Motor neuron (in vitro differentiated cells): ENCODE measurements around the gene SUPT16H. TPM values are rescaled to one million over a fixed set of nuclear protein-coding genes. Genes with fewer than 3 reads are reported as not detected.
A peak's percentile ranks its signal among the peaks of the same experiment; 100 is the strongest.

Experiments used
- ATAC-seq, 8 experiments: fragments of 200-7000 bp; cut with Tn5 transposase; replicated peaks in 6 of 8; 2 replicates each; pipeline ENCODE4 v1.8.0; 2021; ENCODE audit warnings: mild to moderate bottlenecking in 8 of 8, moderate library complexity in 8 of 8
- H3K27ac ChIP-seq, 2 donors: fragments of 250-450 bp; sonication (Bioruptor Pico); 2 replicates each; pipeline ENCODE4 v1.9.0; 2021; ENCODE audit warnings: antibody characterized with exemption in 2 of 2, mild to moderate bottlenecking in 2 of 2, moderate library complexity in 1 of 2
- H3K4me1 ChIP-seq, 2 donors: fragments of 250-450 bp; sonication (Bioruptor Pico); replicated peaks in 1 of 2; 2 replicates each; pipeline ENCODE4 v1.6.1; 2021; ENCODE audit warnings: antibody characterized with exemption in 2 of 2, mild to moderate bottlenecking in 2 of 2, moderate library complexity in 1 of 2
- H3K4me3 ChIP-seq, 5 donors: fragments of 250-450 bp; sonication (Bioruptor Pico); 2 replicates each; pipeline ENCODE4 v1.9.0; 2021; ENCODE audit warnings: antibody characterized with exemption in 5 of 5, mild to moderate bottlenecking in 5 of 5, moderate library complexity in 4 of 5
- WGBS, 10 experiments: fragments of 450-650 bp; shearing (Covaris generic); methylation state at CpG; one replicate each; pipeline ENCODE4 v1.0.0; 2022; 5-methylcytosine and 5-hydroxymethylcytosine counted together
- in situ Hi-C, 9 experiments: fragments of 400-800 bp; cut with MboI; loops; one replicate each; pipeline ENCODE4 v1.15.0; 2021; ENCODE audit warnings: low sequenced_read_pairs in 9 of 9, low pct_unique_long_range_greater_than_20kb in 2 of 9; ENCODE audit not compliant: unreplicated experiment in 9 of 9
- total RNA-seq, 8 experiments: library from RNA; unstranded; fragments of 300-600 nt; gene quantifications; 2 replicates each; pipeline versions ENCODE4 v1.2.3 to v1.2.4, GENCODE V29; 2022

Gene SUPT16H
- total RNA-seq, 8 experiments from 2014 or later = 67.9 to 155 (median 81.9) TPM

DNA sequence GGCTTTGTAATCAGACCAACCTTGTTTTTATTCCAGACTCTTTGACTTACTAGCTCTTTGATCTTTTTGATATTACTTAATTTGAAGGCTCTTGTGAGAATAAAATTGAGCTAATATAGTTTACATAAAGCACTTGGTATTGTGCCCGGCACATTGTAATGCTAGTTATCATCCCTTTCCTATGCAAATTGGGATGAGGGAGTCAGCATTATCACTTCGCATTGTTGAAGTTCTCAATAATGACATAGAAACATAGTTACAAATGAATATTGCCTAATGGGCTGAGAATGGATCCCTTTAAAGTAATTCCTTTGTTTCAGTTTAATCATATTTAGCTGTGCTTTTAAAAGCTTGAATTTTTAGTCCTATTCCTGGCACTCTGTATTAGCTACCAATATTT is 36.6 kb downstream of the SUPT16H start:
- Histone ChIP-seq H3K27ac (no peak overlapping the region), H3K4me3 (no peak overlapping the region), H3K4me1 (no peaks in the 10 kb centered on the region)
- in situ Hi-C loops = no loop called here
- peak in 3 of 8 experiments; percentile 28 to 84 (median 79) for ATAC-seq
- 0 to 71% (median 19%) methylated on average over 1 to 2 of the region's 2 CpGs; no CpG with 5 or more reads in 2 of the 10 experiments for WGBS, 10 experiments

DNA sequence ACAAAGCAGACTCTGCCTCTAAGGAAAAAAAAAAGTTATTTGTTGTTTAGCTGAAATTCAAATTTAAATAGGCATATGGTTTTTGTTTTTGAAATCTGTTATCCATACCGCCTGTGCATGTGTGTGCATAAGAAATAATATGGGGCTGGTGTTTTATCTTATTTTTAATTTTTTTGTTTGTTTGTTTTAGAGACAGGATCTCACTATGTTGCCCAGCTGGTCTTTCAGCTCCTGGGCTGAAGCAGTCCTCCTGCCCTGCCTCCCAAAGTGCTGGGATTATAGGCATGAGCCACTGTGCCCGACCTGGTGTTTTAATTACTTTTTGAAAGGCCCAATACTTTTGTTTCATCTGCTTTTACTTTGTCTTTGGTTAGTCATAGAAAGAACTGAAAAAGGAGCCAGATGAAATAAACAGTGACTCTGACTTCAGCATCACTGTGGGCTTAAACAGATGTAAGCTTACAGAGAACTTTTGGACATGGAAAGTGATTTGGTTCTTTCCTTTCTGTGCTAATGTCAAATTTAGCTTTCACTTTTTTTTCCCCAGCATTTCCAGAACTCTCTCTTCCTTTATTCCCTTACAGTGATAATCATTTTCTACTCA is 37.2 kb downstream of the SUPT16H start:
- ATAC-seq = peak in 3 of 8 experiments; percentile 23 to 41 (median 40)
- no peak overlapping the region for H3K27ac ChIP-seq
- no peak overlapping the region for H3K4me3 ChIP-seq
- no peaks in the 10 kb centered on the region for H3K4me1 ChIP-seq
- in situ Hi-C loops = no loop called here
- WGBS, 10 experiments = 0 to 100% (median 58%) methylated on average over 1 to 2 of the region's 2 CpGs; no CpG with 5 or more reads in 1 of the 10 experiments

DNA sequence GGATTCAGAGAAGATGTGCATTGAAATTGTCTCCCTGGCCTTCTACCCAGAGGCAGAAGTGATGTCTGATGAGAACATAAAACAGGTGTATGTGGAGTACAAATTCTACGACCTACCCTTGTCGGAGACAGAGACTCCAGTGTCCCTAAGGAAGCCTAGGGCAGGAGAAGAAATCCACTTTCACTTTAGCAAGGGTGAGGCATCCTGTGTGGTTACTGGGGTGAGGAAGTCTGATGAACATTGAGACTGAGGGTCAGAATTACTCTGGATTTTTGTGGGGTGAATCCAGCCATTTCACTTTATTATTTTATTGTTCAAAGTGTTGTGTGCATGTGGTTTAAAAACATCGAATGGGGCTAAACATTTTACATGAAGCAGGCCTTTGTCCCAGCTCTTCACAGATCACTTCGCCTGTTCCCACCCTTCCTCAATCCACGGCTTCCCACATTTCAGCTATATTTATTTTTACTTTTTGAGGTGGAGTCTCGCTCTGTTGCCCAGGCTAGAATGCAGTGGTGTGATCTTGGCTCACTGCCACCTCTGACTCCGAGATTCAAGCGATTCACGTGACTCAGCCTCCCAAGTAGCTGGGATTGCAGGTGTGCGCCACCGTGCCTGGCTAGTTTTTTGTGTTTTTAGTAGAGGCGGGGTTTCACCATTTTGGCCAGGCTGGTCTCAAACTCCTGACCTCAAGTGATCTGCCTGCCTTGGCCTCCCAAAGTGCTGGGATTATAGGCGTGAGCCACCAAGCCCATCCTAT is 40.6 kb downstream of the SUPT16H start:
- 36 to 100% (median 93%) methylated on average over 1 to 13 of the region's 13 CpGs; no CpG with 5 or more reads in 1 of the 10 experiments for WGBS, 10 experiments

GRCh38 chr14:21334202-21334906 is 49.5 kb downstream of the SUPT16H start:
- 43 to 100% (median 82%) methylated on average over 2 to 8 of the region's 9 CpGs; no CpG with 5 or more reads in 2 of the 10 experiments for WGBS, 10 experiments

More for the DNA sequence above, 40.6 kb downstream of the SUPT16H start:
- no peak overlapping the region for H3K27ac ChIP-seq
- H3K4me1 ChIP-seq = no peaks in the 10 kb centered on the region
- no peak overlapping the region for H3K4me3 ChIP-seq
- no peak for ATAC-seq
- in situ Hi-C loops = no loop called here

GRCh38 chr14:21332950-21333349 is 50.9 kb downstream of the SUPT16H start:
- no peak for ATAC-seq
- Histone ChIP-seq H3K27ac (no peak overlapping the region), H3K4me1 (no peaks in the 10 kb centered on the region), H3K4me3 (no peak overlapping the region)
- WGBS, 10 experiments = 11 to 100% (median 73%) methylated on average over 1 to 2 of the region's 2 CpGs; no CpG with 5 or more reads in 3 of the 10 experiments
- in situ Hi-C loops = no loop called here

More at GRCh38 chr14:21334202-21334906, 49.5 kb downstream of the SUPT16H start:
- Histone ChIP-seq H3K4me1 (no peaks in the 10 kb centered on the region), H3K4me3 (no peak overlapping the region), H3K27ac (no peak overlapping the region)
- ATAC-seq = no peak
- in situ Hi-C loops = no loop called here

GRCh38 chr14:21326972-21327371 is 56.8 kb downstream of the SUPT16H start:
- peak in 2 of 8 experiments; percentile 39 to 64 for ATAC-seq
- in situ Hi-C loops = no loop called here
- H3K4me1 ChIP-seq = no peaks in the 10 kb centered on the region
- WGBS, 10 experiments = 0 to 100% (median 77%) methylated on average over 1 of the region's 1 CpG; no CpG with 5 or more reads in 4 of the 10 experiments
- no peak overlapping the region for H3K27ac ChIP-seq
- H3K4me3 ChIP-seq = no peak overlapping the region

DNA sequence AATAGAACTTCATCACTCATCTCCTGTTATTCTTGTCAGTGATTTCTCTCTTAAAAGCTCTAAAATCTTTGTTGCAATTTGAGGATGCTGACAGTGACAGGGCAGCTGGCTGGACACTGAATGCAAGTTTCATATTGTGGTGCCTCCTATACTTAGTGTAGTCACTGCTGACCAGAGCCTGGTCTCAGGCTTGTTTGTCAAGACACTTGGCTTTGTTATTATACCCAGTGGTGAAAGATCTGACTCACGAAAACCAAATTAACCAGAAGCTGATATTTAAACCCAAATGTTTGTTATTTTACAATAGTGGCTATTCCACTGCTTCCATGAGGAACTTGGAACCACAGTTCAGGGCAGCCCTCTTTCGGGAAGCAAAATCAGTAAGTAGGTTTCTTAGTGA is 61.1 kb downstream of the SUPT16H start:
- in situ Hi-C loops = no loop called here
- no peak for ATAC-seq
- WGBS, 10 experiments = 0 to 79% (median 46%) methylated on average over 1 to 2 of the region's 2 CpGs; no CpG with 5 or more reads in 4 of the 10 experiments
- no peaks in the 10 kb centered on the region for H3K4me1 ChIP-seq
- H3K27ac ChIP-seq = no peak overlapping the region
- no peak overlapping the region for H3K4me3 ChIP-seq

DNA sequence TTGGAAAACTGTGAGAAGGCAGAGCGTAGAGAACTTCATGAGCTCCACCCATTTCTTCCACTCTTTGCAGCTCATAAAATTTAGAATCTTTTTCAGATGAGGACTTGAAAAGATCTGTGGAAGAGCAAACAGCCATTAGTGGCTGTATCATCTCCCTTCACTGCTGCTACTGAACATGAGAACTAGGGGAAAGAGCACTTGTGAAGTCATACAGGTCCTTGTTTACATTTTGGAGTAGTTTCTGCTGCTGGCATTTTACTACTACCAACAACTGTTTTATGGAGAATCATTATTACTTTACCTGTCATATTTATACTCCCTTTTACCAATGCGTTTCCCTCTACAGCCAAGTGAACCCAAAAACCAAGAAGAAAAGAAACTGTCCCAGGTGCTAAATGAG is 62.9 kb downstream of the SUPT16H start:
- no peak overlapping the region for H3K4me3 ChIP-seq
- no peaks in the 10 kb centered on the region for H3K4me1 ChIP-seq
- no peak overlapping the region for H3K27ac ChIP-seq
- ATAC-seq = no peak
- WGBS, 10 experiments = 63 to 100% (median 86%) methylated on average over 1 to 2 of the region's 2 CpGs; no CpG with 5 or more reads in 1 of the 10 experiments
- in situ Hi-C loops = no loop called here

DNA sequence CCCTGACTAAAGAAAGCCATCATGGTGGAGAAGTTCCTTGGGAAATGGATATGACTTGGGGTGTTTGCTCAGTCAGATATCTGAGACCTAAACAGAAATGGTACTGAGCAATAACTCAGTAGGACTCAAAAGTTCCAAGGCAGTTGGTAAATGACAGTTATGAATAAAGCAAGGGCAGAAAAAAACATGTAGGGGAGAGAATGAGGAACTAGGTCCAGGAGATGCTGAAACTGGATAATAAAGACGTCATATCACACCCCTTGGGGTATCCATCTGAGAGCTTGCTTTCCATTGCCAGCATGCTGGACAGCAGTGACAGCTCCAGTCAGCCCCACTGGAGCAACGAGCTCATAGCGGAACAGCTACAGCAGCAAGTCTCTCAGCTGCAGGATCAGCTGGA is 66.4 kb downstream of the SUPT16H start:
- no peak for ATAC-seq
- no peak overlapping the region for H3K27ac ChIP-seq
- in situ Hi-C loops = no loop called here
- H3K4me3 ChIP-seq = no peak overlapping the region
- WGBS, 10 experiments = 0 to 100% (median 56%) methylated on average over 1 to 3 of the region's 3 CpGs; no CpG with 5 or more reads in 2 of the 10 experiments
- no peaks in the 10 kb centered on the region for H3K4me1 ChIP-seq

- Histone ChIP-seq H3K4me3 (no peak overlapping the region), H3K27ac (no peak overlapping the region), H3K4me1 (peaks cover 0 to 3% of the 10 kb centered on the region in 2 donors)
- in situ Hi-C loops = no loop called here
- WGBS, 10 experiments = 72 to 100% (median 93%) methylated on average over 2 to 11 of the region's 12 CpGs
- no peak for ATAC-seq
These were observed 70.3 kb downstream of the SUPT16H start for GRCh38 chr14:21313512-21313911.

DNA sequence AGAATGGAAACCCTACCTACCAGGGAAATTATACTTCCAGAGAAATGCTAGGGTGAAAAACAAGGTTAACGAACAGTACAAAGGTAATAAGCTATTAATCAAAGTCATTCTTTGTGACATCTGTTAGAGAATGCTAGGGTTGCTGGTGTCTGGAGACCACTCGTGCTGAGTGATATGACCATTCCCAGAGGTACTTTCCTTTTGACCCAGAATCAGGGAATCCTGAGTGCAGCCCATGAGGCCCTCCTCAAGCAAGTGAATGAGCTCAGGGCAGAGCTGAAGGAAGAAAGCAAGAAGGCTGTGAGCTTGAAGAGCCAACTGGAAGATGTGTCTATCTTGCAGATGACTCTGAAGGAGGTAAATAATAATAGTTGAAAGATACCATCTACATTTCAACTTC is 72.2 kb downstream of the SUPT16H start:
- Histone ChIP-seq H3K27ac (no peak overlapping the region), H3K4me3 (no peak overlapping the region), H3K4me1 (peaks cover 6 to 11% of the 10 kb centered on the region in 2 donors)
- no peak for ATAC-seq
- in situ Hi-C loops = no loop called here
- 0 to 100% (median 80%) methylated on average over 1 to 2 of the region's 2 CpGs; no CpG with 5 or more reads in 2 of the 10 experiments for WGBS, 10 experiments

DNA sequence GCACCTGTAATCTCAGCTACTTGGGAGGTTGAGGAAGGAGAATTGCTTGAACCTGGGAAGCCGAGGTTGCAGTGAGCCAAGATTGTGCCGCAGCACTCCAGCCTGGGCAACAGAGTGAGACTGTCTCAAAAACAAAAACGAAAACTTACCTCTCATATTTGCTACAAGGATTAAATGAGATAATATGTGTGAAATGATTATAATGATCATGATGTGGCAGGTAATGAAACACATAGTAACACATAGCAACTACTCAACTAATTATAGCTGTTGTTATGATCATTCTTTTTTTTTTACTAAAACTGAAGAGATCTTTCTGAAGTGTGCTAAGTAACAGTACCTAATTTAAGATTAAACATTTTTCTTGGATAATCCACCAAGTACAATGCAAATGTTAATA is 73.9 kb downstream of the SUPT16H start:
- H3K27ac ChIP-seq = no peak overlapping the region
- in situ Hi-C loops = no loop called here
- ATAC-seq = no peak
- peaks cover 6 to 11% of the 10 kb centered on the region in 2 donors for H3K4me1 ChIP-seq
- H3K4me3 ChIP-seq = no peak overlapping the region
- 100% methylated on average over 1 to 3 of the region's 3 CpGs; no CpG with 5 or more reads in 7 of the 10 experiments for WGBS, 10 experiments

GRCh38 chr14:21309238-21309636 is 74.6 kb downstream of the SUPT16H start:
- ATAC-seq = peak; percentile 0 to 12 (median 8)
- in situ Hi-C loops = no loop called here
- peaks cover 6 to 11% of the 10 kb centered on the region in 2 donors for H3K4me1 ChIP-seq
- peak overlapping the region; percentile 11 to 28 (median 23) for H3K4me3 ChIP-seq
- 20 to 86% (median 55%) methylated on average over 1 to 8 of the region's 8 CpGs; no CpG with 5 or more reads in 2 of the 10 experiments for WGBS, 10 experiments
- H3K27ac ChIP-seq = peak overlapping the region; percentile 64 to 87
